Activated gamma-delta T cell treated with Interleukin-2 at 50 U/mL for 16 hours (primary cell): ENCODE measurements around the gene GP1BA.

Experiments
- DNase-seq: peaks from one replicate; pipeline ENCODE4 v3.0.0-alpha.2; 2020

The GP1BA gene

DNA sequence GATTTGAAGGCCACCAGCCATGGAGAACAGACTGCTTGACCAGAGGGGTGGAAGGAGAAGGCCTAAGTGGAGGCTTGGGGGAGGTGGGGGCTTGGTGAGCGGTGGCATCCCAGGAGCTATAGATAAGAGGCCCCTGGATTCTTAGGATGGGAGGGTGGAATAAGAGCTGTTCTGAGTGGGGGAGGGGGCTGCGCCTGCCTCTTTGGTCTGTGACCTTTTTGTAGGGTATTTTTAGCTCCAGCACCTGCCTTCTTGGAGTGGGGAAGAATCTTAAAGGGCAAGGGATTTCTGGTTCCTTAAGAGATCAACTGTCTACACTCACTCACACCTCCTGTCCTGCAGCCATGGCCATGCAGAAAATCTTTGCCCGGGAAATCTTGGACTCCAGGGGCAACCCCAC is 19.4 kb downstream of the GP1BA start:
- DNase-seq, result no peak

DNA sequence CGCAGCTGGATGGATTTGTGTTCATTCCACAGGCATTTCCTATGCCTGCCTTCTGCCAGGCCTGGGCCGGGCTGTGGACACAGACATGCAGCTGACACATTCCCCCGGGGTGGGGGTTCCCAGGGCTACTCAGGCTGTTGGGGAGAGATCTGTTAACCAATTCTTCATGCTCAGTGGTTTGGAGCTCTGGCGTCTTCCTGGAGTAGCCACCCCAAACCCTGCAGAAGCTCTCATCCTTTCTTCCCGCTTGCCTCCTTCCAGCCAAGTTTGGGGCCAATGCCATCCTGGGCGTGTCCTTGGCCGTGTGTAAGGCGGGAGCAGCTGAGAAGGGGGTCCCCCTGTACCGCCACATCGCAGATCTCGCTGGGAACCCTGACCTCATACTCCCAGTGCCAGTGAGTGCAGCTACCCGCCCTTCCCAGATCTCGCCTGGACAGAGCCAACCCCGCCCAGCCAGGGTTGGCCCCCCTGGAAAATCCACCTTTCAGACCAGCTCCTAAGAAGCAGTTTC is 21.4 kb downstream of the GP1BA start:
- no peak for DNase-seq

DNA sequence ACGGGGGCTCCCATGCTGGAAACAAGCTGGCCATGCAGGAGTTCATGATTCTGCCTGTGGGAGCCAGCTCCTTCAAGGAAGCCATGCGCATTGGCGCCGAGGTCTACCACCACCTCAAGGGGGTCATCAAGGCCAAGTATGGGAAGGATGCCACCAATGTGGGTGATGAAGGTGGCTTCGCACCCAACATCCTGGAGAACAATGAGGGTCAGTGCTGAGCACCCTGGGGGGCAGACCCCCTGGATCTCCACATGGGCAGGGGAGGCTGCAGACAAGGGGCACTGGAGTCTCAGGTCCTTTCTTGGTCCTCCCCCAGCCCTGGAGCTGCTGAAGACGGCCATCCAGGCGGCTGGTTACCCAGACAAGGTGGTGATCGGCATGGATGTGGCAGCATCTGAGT is 23.0 kb downstream of the GP1BA start:
- no peak for DNase-seq

DNA sequence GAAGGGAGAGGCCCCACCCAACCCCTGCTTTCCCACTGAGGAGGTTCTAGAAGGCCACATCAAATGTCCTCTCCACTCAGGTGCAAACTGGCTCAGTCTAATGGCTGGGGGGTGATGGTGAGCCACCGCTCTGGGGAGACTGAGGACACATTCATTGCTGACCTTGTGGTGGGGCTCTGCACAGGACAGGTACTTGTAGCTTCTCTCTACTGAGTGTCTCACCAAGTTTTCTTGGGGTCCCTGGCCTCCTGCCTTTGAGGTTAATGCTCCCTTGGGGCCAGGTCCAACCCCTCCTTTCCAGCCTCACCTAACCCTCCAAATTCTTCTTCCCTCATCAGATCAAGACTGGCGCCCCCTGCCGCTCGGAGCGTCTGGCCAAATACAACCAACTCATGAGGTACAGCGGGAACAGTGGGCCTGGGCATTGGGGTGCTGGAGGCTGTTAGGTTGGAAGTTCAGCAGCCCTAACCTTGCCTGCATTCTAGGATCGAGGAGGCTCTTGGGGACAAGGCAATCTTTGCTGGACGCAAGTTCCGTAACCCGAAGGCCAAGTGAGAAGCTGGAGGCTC is 24.5 kb downstream of the GP1BA start:
- peak; percentile 46 for DNase-seq

- no peak for DNase-seq
Measured at GRCh38 chr17:4958102-4958501, 26.0 kb downstream of the GP1BA start.

GRCh38 chr17:4959261-4959965 is 27.3 kb downstream of the GP1BA start:
- DNase-seq, result no peak

GRCh38 chr17:4960279-4960922 is 28.3 kb downstream of the GP1BA start:
- DNase-seq, result no peak

DNA sequence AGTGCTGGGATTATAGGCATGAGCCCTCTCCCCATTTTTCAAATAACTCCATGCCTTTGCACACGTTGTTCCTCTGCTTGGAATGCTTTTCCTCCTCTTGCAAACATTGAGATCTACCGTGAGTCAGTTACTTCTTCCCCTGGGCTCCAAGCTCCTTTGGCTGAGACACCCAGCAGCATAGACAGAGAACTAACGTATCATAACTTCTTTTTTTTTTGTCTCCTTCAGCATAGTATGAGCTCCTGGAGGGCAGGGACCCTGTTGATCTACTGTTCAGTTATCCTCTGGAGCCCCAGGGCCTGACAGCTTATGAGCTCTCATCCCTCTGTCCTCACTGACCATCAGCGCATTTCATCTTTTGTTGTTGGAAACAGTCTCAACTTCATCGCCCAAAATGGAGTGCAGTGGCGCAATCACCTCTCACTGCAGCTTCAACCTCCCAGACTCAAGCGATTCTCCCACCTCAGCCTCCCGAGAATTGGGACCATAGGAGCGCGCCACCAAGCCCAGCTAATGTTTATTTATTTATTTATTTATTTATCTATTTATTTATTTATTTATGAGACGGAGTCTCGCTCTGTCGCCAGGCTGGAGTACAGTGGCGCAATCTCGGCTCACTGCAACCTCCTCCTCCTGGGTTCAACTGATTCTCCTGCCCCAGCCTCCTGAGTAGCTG is 33.4 kb downstream of the GP1BA start:
- DNase-seq, result no peak

DNA sequence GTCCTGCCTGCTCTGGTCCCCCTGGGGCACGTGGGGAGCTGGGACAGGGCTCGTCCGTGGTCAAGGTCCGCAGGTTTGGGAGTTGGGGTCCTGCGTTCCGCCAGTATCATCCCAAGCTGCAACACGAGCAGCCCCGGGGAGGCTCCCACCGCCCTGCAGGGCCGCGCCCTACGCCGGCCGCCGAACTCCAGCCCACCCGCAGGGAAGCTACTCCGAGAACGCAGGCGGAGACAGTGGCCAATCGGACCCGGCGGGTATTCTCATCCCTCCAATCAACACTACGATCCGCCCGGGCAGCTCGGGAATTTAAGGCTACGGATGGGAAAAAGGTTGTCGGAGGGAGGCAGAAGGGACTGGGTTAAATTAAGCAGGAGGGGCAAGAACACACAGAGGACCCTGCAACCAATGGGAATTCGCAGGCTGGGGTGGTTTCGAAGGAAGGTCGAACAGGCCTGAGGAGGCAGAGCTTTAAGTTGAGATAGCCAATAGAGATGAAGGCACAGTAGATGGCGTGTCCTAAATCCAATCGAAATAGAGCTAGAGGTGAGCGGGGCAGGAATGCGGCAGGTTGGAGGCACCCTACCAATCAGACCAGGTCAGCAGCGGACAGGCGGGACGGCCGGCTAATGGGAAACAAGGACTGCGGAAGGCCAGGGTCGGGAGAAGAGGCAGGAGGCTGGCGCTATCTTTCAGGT is 34.9 kb downstream of the GP1BA start:
- peak; percentile 95 for DNase-seq

- DNase-seq, result peak; percentile 92
Measured at GRCh38 chr17:4967539-4968485, 35.7 kb downstream of the GP1BA start, which contains the start of gene SPAG7. SPAG7 (minus strand) TSS chr17:4967817; CDS start chr17:4967804, 13 bp downstream.

- no peak for DNase-seq
Measured at GRCh38 chr17:4968486-4969046, 36.5 kb downstream of the GP1BA start.

DNA sequence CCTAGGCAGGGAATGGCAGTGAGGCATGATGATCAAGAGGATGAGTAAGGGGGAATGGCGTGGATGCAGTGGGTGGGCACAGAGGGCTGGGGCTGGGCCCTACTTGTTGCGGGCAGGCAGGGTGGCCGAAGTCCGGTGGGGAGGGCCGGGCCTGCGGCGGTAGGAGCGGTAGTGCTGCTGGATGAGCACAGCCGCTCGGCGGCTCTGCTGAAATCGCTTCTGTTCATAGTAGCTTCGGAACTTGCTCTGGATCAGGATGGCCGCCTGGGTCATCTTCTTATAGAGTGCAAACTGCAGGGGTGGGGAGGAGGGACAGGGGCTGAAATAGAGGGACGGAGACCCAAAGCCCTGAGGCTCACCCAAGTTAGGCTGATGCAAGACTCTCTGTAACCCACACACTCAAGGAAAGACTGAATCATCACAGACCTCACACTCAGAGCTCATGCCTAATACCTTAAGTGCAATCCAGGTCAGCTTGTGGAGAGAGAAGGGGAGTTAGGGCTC is 37.0 kb downstream of the GP1BA start:
- no peak for DNase-seq

- DNase-seq, result no peak
Measured at GRCh38 chr17:4969551-4970173, 37.6 kb downstream of the GP1BA start.

GRCh38 chr17:4970273-4970672 is 38.2 kb downstream of the GP1BA start:
- no peak for DNase-seq

DNA sequence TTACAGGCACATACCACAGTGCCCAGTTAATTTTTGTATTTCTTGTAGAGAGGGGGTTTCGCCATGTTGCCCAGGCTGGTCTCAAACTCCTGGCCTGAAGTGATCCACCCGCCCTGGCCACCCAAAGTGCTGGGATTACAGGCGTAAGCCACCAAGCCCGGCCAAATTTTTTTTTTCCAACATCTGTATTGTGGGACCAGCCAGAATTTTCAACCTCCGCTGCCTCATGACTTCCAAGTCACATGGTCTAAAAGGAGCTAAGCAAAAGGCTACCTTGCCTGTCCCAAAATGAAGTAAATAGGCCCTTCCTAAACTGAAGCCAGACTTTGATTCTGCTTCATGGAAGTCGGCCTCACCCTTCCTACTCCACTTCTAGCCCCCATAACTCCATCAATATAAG is 39.7 kb downstream of the GP1BA start:
- DNase-seq, result no peak

DNA sequence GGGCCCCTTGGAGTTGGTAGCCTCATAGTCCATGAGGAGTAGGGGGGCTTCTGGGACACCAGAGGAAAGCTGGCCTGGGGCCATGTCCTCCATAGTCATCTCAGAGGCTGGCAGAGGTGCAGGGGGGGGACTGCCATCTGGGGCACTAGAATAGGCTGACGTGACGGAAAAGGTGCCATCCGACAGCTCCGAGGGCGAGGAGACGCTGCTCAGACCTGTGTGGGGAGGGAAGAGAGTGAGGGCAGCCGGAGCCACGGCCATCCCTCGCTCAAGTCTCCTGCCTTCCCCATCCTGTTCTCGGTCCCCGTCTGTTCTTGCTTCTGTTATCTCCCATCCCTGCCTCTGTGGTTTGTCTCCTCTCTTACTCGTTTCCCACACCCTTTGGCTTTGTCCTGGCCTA is 40.2 kb downstream of the GP1BA start:
- no peak for DNase-seq

- DNase-seq, result no peak
Measured at GRCh38 chr17:4972752-4973151, 40.7 kb downstream of the GP1BA start.

DNA sequence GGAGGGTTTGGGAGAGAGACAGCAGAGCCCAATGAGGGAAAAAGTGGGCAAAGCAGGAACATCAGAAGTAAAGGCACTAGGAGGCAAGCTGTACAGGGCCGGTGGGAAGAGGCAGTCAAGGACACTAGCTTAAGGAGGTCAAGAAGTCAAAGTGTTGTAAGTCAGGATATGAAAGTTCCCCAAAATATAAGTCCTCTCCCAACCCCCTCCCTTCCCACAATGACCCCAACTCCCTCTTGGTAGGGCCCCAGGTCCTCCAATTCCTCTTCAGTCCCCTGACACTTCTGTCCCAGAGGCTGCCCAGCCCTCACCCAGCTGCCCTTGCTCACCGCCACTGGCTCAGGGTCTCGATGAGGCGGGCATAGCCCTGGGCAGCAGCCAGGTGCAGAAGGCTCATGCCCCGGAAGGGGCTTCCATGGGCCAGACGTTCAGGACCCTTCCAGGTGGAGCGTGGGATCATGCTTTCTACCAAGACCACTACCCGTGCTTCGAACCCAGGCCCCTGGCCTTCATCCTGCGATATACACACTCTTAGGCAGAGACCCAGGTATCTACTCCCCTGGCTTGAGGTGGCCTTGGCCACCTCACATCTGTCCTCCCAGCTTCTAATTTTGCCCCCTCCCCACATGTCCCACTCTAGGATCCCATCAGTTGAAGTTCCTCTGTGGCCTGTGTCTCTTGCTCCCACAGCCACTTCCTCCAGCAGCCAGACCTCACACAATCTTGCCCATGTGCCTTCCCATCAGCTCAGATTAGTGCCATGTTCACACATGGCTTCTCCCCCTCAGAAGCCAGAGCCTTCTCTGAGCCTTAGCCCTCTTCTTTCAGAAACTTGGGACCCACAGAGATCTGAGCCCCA is 41.4 kb downstream of the GP1BA start:
- DNase-seq, result no peak

- no peak for DNase-seq
Measured at GRCh38 chr17:4974115-4974670, 42.1 kb downstream of the GP1BA start.
